Transverse colon (tissue), 4 donors: ENCODE measurements around the gene ZNF554. TPM values are rescaled to one million over a fixed set of nuclear protein-coding genes. Genes with fewer than 3 reads are reported as not detected.
A peak's percentile ranks its signal among the peaks of the same experiment; 100 is the strongest.

Experiments
- DNase-seq: peaks from one replicate; pipeline ENCODE4 v3.0.0-alpha.2; 2019
- H3K27ac ChIP-seq, 4 donors: fragments of 200-600 bp; sonication (generic); 2 replicates each; pipeline ENCODE4 v1.5.1; 2016 to 2018; ENCODE audit warnings: inconsistent platforms in 4 of 4
- H3K27me3 ChIP-seq: fragments of 200-600 bp; sonication (generic); 2 replicates; pipeline ENCODE4 v1.5.1; 2017; ENCODE audit warnings: inconsistent platforms
- H3K36me3 ChIP-seq, 4 donors: fragments of 200-600 bp; sonication (generic); 2 replicates each; pipeline ENCODE4 v1.5.1; 2017 to 2019; ENCODE audit warnings: inconsistent platforms in 4 of 4
- H3K4me1 ChIP-seq, 4 donors: fragments of 200-600 bp; sonication (generic); 2 replicates each; pipeline ENCODE4 v1.5.1; 2017 to 2020; ENCODE audit warnings: inconsistent platforms in 4 of 4
- H3K4me3 ChIP-seq, 4 donors: fragments of 200-600 bp; sonication (generic); 1 replicate in 1 of 4; 2 replicates in 3 of 4; pipeline versions ENCODE4 v1.5.1 to v1.6.1; 2017 to 2019; ENCODE audit warnings: inconsistent platforms in 4 of 4
- H3K9me3 ChIP-seq, 2 donors: fragments of 200-600 bp; sonication (generic); 2 replicates each; pipeline ENCODE4 v1.5.1; 2017 to 2019; ENCODE audit warnings: inconsistent platforms in 2 of 2
- EP300 ChIP-seq: sonication (generic); formaldehyde crosslinking; IDR thresholded peaks from one replicate; pipeline ENCODE4 v1.6.1; 2017; ENCODE audit warnings: antibody characterized with exemption, low read depth
- POLR2A ChIP-seq: fragments of 450-650 bp; IDR thresholded peaks from one replicate; pipeline ENCODE4 v1.6.1; 2016; ENCODE audit warnings: antibody characterized with exemption, mild to moderate bottlenecking, moderate library complexity
- POLR2AphosphoS5 ChIP-seq, 3 donors: sonication (generic); formaldehyde crosslinking; IDR thresholded peaks; one replicate each; pipeline ENCODE4 v1.6.1; 2016; ENCODE audit warnings: antibody characterized with exemption in 3 of 3
- WGBS, 2 donors: methylation state at CpG; one replicate each; pipeline ENCODE4 v1.1.5; 2018; ENCODE audit warnings: low coverage in 1 of 2; 5-methylcytosine and 5-hydroxymethylcytosine counted together
- in situ Hi-C, 4 donors: fragments of 200-750 bp; cut with MboI; loops; one replicate each; pipeline versions ENCODE4 v1.15.0 to v1.15.1; 2017; ENCODE audit warnings: low sequenced_read_pairs in 3 of 4, low pct_ligation_motif_present in 1 of 4, low pct_unique_long_range_greater_than_20kb in 1 of 4
- intact Hi-C: fragments of 100-400 bp; cut with DNase I; formaldehyde crosslinking; loops from one replicate; pipeline ENCODE4 v1.15.1; 2023; ENCODE audit warnings: low total_unique reads
- total RNA-seq, 4 donors: library from RNA; depleted of rRNA; stranded (reverse); fragments of >200 nt; gene quantifications; one replicate each; pipeline ENCODE4 v1.1.0, GENCODE V29; 2016
- TF ChIP-seq, protein P1 (sequence below), 5 experiments: fragments of 200-600 bp in 3 of 5; fragments of 450-650 bp in 2 of 5; sonication (generic) in 3 of 5; IDR thresholded peaks; 1 replicate in 2 of 5; 2 replicates in 3 of 5; pipeline ENCODE4 v1.5.1; 2016 to 2017; ENCODE audit warnings: antibody characterized with exemption in 5 of 5, inconsistent platforms in 3 of 5, mild to moderate bottlenecking in 2 of 5, moderate library complexity in 1 of 5

The ZNF554 gene
- 10 to 100 TPM in 1 of 4 donors, 1 to 10 TPM in 2, under 1 TPM in 1; 0.75 to 10.2 (median 4.9) TPM for total RNA-seq

DNA sequence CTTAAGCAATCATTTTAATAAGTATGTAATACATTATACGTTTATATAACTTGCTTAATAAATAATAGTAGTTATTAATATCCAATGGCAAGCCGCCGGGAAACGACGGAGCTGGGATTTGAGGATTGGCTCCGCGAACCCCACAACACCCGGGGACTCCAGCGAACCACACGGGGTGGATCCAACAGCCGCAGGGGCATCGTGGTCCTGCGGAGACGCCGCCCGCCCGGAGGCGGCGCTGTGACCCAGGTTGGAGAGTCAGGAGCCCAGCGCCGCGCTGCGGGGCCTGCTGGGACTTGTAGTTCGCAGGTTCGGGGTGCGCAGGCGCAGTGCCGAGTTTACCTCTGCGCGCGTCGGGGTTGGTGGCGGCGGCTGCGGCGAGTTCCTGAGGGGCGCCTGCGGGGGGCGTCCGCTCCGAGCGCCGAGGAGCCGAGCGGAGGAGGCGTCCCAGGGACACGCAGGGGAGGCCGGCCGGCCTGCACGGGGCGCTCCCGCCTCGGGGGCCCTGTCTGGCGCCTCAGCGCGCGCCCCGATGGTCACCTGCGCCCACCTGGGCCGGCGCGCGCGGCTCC lies at the start of gene ZNF554:
Gene ZNF554, plus strand, starts transcription at position 329 of the 572 bp plus-strand sequence. Its CDS starts 204 bp downstream, at position 533.
- peak within 1 kb of the TSS; percentile 57 to 74 (median 70) for H3K27ac ChIP-seq
- H3K27me3 ChIP-seq = no peaks in the 10 kb centered on the region
- in situ Hi-C loops (no loop called here), intact Hi-C loops (no loop called here)
- H3K36me3 ChIP-seq = no peaks in the 10 kb centered on the region
- peak within 1 kb of the TSS; percentile 81 to 91 (median 90) for H3K4me3 ChIP-seq
- 0 to 2% methylated on average over 1 to 19 of the region's 64 CpGs for WGBS, 2 donors
- H3K9me3 ChIP-seq = no peaks in the 10 kb centered on the region
- TF ChIP-seq, protein P1, sequence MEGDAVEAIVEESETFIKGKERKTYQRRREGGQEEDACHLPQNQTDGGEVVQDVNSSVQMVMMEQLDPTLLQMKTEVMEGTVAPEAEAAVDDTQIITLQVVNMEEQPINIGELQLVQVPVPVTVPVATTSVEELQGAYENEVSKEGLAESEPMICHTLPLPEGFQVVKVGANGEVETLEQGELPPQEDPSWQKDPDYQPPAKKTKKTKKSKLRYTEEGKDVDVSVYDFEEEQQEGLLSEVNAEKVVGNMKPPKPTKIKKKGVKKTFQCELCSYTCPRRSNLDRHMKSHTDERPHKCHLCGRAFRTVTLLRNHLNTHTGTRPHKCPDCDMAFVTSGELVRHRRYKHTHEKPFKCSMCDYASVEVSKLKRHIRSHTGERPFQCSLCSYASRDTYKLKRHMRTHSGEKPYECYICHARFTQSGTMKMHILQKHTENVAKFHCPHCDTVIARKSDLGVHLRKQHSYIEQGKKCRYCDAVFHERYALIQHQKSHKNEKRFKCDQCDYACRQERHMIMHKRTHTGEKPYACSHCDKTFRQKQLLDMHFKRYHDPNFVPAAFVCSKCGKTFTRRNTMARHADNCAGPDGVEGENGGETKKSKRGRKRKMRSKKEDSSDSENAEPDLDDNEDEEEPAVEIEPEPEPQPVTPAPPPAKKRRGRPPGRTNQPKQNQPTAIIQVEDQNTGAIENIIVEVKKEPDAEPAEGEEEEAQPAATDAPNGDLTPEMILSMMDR (IDR thresholded peaks at IDR 0.05) = peak; percentile 92 to 98 (median 95)
- TF ChIP-seq POLR2A (no peak), EP300 (no peak), POLR2AphosphoS5 (IDR thresholded peaks at IDR 0.05) (peak; percentile 20 to 49 (median 32))
- DNase-seq = peak; percentile 98
- H3K4me1 ChIP-seq = peaks cover 0 to 9% (median 8%) of the 10 kb centered on the region in 4 donors

- Histone ChIP-seq H3K4me1 (peaks cover 0 to 22% (median 8%) of the 10 kb centered on the region in 4 donors), H3K9me3 (no peaks in the 10 kb centered on the region), H3K4me3 (no peak overlapping the region), H3K27ac (peak overlapping the region; percentile 58 to 74 (median 68)), H3K27me3 (no peaks in the 10 kb centered on the region), H3K36me3 (peaks cover 0 to 20% (median 8%) of the 10 kb centered on the region in 4 donors)
- intact Hi-C loops = no loop called here
- in situ Hi-C loops = no loop called here
- DNase-seq = peak; percentile 51
- TF ChIP-seq POLR2AphosphoS5 (IDR thresholded peaks at IDR 0.05) = peak in 2 of 3 donors; percentile 44 to 52
- TF ChIP-seq, protein P1 (IDR thresholded peaks at IDR 0.05) = no peak
- WGBS, 2 donors = 60 to 81% methylated on average over 1 to 36 of the region's 40 CpGs
Measured at GRCh38 chr19:2770055-2771013, 49.3 kb upstream of the ZNF554 start.

DNA sequence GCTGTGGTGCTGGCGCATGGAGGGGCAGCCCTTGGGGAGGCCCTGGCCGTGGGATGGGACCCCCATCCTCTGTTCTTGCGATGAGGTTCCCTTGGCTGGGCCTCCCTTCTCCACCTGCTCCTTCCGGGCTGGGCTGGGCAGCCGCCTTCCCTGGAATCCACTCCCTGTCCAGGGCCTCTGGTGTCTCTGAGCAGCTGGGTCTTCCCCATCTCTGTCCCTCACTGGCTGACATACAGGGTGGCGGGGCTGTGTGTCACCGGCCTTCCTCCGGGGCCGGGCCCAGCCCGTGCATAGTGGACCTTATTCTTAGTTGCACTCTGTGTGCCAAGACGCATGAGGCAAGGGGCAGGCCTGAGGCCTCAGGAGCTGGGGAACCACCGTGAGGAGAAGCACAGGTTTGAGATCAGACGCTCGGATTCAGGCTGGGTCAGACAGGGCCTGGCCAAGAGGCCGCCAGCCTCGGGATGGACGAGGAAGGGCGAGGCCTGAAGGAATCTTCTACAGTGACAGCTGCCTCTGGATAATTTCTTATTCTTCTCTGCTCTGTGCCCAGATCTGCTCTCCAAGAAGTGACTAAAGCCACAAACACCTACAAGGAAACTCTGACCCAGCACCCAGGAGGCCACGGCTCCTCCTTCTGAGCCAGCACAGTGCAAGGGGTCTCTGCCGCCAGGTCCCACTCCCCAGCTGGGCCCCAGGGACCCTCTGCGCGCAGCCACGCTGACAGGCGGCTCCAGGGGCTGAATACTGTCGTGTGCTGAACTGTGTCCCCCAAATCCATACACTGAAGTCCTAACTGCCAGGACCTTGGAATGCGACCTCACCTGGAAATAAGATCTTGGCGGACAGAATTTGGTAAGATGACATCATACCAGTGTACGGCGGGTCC lies 47.6 kb upstream of the ZNF554 start:
- Histone ChIP-seq H3K27ac (peak overlapping the region in 3 of 4 donors; percentile 25 to 74 (median 58)), H3K4me3 (no peak overlapping the region), H3K9me3 (no peaks in the 10 kb centered on the region), H3K27me3 (no peaks in the 10 kb centered on the region), H3K4me1 (peaks cover 0 to 25% (median 12%) of the 10 kb centered on the region in 4 donors), H3K36me3 (peaks cover 0 to 5% (median 2%) of the 10 kb centered on the region in 4 donors)
- WGBS, 2 donors = 82% methylated on average over 27 of the region's 29 CpGs; no CpG with 5 or more reads in 1 of the 2 donors
- in situ Hi-C loops = no loop called here
- intact Hi-C loops = no loop called here
- DNase-seq = no peak
- TF ChIP-seq POLR2AphosphoS5 (IDR thresholded peaks at IDR 0.05) (no peak), POLR2A (no peak), EP300 (no peak)
- TF ChIP-seq, protein P1 (IDR thresholded peaks at IDR 0.05) = no peak
